Fibroblast of pulmonary artery (primary cell): ENCODE data around the gene RBMS1.
"Not testable (repeated sequence)": the region's sequence is repeated elsewhere in the genome, so short reads cannot be mapped to it uniquely, and the experiment has no call there.

Source experiments
- DNase-seq: peaks from one replicate; pipeline ENCODE4 v3.0.0-alpha.2; 2010; ENCODE audit warnings: low read depth
- H3K4me3 ChIP-seq: replicated peaks from 2 replicates; pipeline ENCODE4 v1.5.1; 2011; ENCODE audit warnings: low read depth, mild to moderate bottlenecking, control low read depth, low read length, moderate library complexity
- TF ChIP-seq, protein P1 (sequence below): IDR thresholded peaks from 2 replicates; pipeline ENCODE4 v1.5.1; 2011; ENCODE audit warnings: mild to moderate bottlenecking, control low read depth, low read length, inconsistent platforms; ENCODE audit errors: missing control alignments

Gene RBMS1

DNA sequence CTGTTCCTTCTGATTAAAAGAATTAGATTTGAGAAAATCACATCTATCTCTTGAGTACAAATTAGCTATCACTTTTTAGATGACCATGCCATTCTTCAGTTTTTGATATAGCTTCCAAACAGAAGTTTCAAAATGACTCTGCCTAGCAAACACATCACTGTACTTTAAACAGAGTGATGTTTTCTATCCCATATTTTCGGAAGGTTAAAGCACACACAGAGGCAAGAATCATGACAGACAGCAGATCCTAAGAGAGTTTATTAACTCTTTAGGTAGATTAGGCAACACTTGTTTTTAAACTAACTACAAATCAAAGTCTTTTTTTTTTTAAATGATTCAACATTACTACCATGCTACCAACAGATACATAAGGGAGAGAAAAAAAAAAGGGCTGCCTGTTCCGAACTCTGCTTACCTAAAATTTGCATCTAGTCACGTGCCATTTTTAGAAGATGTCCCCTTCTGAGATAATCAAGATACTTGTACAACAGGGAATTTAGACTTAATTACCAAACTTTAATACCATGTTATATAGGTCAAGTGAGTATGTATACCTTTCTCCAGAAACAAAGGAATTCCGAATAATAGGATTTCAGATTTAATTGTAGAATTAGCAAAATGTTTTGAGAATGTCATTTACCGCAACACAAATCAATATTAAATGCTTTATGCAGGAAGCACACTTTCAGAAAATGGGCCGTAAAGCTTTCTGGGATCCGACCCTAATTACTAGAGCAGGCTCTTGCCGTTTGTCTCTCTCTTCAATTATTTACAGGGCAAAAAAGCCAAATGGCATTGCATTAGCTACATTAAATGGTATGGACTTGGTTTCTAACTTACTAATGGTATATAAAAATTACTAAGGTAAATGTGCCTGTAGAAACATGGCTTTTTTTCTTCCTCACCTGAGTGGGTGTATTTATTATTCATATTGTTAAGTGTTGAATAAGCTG lies 2.6 kb downstream of the RBMS1 start:
- no peak for DNase-seq

DNA sequence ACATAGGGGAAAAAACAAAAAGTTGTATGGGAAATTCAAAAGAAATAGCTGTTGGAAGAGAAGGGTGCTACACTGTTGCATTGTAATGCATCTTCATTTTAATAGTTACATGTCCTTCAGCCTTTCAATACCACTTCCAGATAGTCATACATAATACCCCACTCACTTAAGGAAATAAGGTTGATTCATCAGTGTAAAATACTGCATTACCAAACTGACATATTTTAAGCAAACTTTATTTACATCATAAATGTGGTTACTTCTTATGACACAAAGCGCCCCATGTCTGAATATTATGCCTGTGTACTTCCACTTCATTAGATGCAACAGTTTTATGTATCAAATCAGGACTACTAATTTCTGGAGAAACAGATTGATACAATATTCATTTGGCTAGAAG lies 4.5 kb downstream of the RBMS1 start:
- TF ChIP-seq, protein P1, sequence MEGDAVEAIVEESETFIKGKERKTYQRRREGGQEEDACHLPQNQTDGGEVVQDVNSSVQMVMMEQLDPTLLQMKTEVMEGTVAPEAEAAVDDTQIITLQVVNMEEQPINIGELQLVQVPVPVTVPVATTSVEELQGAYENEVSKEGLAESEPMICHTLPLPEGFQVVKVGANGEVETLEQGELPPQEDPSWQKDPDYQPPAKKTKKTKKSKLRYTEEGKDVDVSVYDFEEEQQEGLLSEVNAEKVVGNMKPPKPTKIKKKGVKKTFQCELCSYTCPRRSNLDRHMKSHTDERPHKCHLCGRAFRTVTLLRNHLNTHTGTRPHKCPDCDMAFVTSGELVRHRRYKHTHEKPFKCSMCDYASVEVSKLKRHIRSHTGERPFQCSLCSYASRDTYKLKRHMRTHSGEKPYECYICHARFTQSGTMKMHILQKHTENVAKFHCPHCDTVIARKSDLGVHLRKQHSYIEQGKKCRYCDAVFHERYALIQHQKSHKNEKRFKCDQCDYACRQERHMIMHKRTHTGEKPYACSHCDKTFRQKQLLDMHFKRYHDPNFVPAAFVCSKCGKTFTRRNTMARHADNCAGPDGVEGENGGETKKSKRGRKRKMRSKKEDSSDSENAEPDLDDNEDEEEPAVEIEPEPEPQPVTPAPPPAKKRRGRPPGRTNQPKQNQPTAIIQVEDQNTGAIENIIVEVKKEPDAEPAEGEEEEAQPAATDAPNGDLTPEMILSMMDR, result no peak
- DNase-seq, result no peak
- H3K4me3 ChIP-seq, result no peak overlapping the region

More for the DNA sequence above, 2.6 kb downstream of the RBMS1 start:
- H3K4me3 ChIP-seq, result peak overlapping the region; percentile 74
- TF ChIP-seq, protein P1, result no peak

DNA sequence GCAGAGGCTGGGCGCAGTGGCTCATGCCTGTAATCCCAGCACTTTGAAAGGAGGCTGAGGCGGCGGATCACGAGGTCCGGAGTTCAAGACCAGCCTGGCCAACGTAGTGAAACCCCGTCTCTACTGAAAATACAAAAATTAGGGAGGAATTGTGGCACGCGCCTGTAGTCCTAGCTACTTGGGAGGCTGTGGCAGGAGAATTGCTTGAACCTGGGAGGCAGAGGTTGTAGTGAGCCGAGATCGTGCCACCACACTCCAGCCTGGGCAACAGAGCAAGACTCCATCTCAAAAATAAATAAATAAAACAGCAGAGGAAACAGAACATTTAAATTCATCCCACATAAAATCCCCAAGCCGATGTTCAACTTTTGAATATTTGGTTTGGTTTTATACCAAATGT lies 5.3 kb downstream of the RBMS1 start:
- H3K4me3 ChIP-seq, DNase-seq: not testable (repeated sequence)

DNA sequence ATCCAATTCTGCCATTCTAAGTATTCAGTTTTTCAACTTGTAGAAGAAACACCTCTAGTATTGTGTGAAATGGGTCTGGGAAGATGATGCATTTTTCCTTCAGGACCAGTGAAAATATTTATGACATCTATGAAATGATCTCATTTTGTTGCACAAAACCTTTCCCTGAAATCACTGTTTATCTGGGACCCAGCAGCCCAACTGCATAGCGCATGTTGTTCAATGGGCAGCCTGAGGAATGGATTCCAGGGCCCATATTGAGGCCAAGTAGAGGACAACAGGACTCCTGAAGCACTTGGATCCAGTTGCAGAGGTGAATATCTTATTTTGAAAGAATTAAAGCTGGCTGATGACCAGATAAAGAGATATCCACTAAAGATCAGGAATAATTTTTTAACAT lies 7.3 kb downstream of the RBMS1 start:
- peak; percentile 52 for DNase-seq
- no peak overlapping the region for H3K4me3 ChIP-seq
- TF ChIP-seq, protein P1, result no peak

DNA sequence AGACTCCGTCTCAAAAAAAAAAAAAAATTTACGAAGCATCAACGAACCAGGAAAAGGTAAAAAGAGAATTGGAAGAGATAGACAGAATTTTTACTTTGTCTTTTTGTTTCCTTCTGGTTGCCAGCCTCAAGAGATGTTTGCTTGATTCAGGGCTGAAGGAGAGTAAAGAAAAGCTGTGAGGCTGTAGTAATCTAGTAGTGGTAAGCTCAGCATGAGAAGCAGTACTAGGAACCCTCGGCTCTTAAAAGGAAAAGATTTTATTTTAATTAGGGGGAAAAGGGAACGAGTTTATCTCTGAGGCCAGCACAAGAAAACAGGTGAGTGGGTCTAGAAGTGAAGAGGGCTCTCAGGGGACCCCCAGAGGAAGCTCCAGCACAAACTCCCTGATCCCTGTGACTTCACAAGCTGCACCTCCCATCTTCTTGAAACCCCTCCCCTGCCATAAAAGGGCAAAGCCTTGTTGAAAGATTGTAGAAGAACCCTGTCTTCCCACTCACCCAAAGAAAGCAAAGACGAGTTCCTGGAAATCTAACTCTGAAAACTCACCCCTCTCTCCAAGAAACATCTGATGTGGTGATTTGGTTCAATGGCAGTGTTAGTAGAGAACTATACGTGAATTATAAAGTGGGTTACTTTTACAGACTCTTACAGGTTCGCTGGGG lies 8.6 kb downstream of the RBMS1 start:
- TF ChIP-seq, protein P1, result no peak
- DNase-seq, result no peak
- H3K4me3 ChIP-seq, result no peak overlapping the region

DNA sequence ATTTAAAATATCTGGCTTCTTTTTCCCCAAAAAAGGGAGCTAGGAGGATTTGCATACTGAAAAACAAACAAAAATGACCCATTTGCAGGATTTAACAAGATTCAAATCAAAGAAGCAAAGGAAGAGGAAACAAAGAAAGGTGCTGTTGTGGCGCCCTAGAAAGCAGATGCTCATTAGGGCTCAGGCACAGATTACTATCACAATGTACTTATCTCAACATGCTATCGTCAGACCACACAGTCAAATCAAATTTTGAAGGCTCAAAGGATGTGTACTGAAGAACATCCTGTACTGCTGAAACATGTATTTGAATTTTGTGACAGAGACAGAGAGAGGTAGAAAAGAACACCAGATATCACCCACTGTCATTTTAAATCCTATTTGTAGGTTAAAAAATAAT lies 10.9 kb downstream of the RBMS1 start:
- no peak for DNase-seq
- TF ChIP-seq, protein P1, result no peak
- H3K4me3 ChIP-seq, result no peak overlapping the region

DNA sequence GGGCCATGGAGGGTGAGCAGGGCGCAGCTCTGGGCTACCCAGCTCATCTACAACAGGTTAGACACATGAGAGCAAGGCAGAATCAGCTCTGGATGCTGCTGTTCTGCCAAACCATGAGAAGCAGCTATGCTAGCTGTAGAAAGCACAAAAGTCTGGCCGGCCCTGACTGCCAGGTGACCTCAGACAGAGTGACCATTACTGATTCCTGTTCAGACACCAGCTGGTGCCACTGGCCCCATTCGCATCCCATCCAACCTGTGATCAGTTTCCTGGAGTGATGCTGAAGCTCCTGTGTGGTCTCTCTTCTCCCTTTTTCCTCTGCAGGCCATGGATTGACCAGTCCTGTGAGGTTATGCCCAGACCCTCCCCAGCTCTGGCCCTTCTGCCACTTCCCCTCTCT lies 14.3 kb downstream of the RBMS1 start:
- TF ChIP-seq, protein P1, result no peak
- DNase-seq, result no peak
- H3K4me3 ChIP-seq, result no peak overlapping the region
